ENCODE data around the gene SNED1.

DNA sequence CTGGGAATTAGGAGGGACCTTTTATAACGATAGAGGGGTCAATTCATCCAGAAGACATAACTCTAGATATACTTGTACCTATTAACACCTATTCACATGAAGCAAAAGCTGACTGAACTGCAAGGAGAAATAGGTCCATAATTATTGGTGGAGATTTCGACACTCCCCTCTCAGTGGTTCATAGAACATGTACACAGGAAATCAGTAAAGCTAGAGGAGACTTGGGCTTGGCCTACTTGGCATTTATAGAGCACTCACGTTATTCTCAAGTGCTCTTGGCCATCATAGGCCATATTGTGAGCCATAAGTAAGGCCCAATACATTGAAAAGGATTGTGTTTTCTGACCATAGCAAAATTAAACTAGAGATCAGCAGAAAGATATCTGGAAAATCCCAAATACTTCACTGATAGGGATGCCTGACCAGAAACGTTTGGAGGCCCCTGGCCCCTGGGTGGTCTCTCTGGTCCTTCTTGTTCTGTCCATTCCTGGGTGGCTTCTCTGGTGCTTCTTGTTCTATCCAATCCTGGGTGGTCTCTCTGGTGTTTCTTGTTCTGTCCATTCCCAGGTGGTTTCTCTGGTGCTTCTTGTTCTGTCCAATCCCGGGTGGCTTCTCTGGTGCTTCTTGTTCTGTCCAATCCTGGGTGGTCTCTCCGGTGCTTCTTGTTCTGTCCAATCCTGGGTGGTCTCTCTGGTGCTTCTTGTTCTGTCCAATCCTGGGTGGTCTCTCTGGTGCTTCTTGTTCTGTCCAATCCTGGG, 49.0 kb downstream of the SNED1 start:
- TF ChIP-seq, protein P1, sequence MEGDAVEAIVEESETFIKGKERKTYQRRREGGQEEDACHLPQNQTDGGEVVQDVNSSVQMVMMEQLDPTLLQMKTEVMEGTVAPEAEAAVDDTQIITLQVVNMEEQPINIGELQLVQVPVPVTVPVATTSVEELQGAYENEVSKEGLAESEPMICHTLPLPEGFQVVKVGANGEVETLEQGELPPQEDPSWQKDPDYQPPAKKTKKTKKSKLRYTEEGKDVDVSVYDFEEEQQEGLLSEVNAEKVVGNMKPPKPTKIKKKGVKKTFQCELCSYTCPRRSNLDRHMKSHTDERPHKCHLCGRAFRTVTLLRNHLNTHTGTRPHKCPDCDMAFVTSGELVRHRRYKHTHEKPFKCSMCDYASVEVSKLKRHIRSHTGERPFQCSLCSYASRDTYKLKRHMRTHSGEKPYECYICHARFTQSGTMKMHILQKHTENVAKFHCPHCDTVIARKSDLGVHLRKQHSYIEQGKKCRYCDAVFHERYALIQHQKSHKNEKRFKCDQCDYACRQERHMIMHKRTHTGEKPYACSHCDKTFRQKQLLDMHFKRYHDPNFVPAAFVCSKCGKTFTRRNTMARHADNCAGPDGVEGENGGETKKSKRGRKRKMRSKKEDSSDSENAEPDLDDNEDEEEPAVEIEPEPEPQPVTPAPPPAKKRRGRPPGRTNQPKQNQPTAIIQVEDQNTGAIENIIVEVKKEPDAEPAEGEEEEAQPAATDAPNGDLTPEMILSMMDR (IDR thresholded peaks at IDR 0.05): no peak
- TF ChIP-seq POLR2A (IDR thresholded peaks at IDR 0.05): no peak

Measured in suprapubic skin (tissue), 3 donors.